NCI-H2171 treated with DMSO at 0.1 percent for 48 hours (cell line): Measurements from ENCODE around the gene TMEM185B.
"Not testable (repeated sequence)": the region's sequence is repeated elsewhere in the genome, so short reads cannot be mapped to it uniquely, and the experiment has no call there.

ENCODE experiments used
- DNase-seq: peaks from one replicate; lab custom pipeline; 2025; lab: John Stamatoyannopoulos, UW

Gene TMEM185B

GRCh38 chr2:120204945-120205670, 18.1 kb downstream of the TMEM185B start:
- DNase-seq = no peak

- DNase-seq = no peak
Measured at GRCh38 chr2:120204417-120204816, 18.8 kb downstream of the TMEM185B start.

- no peak for DNase-seq
Measured at GRCh38 chr2:120204022-120204405, 19.2 kb downstream of the TMEM185B start.

DNA sequence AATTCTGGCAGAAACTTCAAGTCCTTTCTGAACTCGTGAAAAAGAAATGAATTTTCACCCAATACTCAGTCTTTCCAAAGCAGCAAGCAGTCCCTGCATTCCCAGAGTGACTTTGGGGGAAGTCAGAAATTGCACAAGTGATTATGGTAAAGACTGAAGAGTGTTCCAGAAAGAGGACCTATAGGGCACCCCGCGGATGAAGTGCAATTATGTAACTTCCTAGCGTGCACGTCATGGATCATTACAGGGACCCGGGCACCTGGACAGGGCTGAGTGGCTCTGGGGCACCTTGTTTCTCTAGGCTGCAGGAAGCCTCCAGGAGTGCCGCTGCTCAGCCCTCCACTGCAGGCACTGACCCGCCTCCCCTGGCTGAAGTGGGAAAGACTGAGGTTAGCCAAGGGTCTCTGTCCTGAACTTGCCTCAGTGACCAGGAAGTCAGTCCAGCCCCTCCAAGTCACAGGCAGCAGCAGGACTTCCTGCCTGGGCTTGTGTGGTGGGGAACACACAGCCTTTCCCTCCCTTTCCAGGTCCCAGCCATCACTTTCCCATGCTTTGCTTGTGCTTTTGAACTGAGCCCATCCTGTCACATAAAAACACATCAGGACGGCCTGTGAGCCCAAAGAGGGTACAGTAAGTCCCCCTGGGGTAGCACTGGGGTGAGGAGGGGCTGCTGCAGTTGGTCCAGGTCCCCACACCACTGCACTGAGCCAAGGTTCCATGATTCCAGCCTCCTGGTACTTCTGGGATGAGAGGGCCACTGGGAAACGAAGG, 19.8 kb downstream of the TMEM185B start:
- no peak for DNase-seq

DNA sequence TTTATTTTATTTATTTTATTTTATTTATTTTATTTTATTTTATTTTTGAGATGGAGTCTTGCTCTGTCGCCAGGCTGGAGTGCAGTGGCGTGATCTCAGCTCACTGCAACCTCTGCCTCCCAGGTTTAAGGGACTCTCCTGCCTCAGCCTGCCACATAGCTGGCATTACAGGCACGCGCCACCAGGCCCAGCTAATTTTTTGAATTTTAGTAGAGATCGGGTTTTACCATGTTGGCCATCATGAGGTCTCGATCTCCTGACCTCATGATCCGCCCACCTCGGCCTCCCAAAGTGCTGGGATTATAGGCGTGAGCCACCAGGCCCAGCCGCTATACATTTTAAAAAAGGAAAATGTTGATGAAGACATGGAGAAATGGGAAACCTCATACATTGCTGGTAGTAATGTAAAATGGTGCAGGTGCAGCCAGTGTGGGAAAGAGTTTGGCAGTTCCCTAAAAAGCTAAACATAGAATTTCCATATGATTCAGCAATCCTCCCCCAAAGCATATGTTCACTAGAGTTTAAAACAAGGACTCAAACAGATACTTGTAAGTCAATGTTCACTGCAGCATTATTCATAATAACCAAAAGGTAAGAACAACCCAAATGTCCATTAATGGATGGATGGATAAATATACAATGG, 23.3 kb downstream of the TMEM185B start:
- DNase-seq = not testable (repeated sequence)

GRCh38 chr2:120195553-120195952, 27.6 kb downstream of the TMEM185B start:
- DNase-seq = no peak

GRCh38 chr2:120192280-120192679, 30.9 kb downstream of the TMEM185B start:
- DNase-seq = no peak

- no peak for DNase-seq
Measured at GRCh38 chr2:120189189-120189588, 34.0 kb downstream of the TMEM185B start.

GRCh38 chr2:120182019-120182560, 41.1 kb downstream of the TMEM185B start:
- no peak for DNase-seq

DNA sequence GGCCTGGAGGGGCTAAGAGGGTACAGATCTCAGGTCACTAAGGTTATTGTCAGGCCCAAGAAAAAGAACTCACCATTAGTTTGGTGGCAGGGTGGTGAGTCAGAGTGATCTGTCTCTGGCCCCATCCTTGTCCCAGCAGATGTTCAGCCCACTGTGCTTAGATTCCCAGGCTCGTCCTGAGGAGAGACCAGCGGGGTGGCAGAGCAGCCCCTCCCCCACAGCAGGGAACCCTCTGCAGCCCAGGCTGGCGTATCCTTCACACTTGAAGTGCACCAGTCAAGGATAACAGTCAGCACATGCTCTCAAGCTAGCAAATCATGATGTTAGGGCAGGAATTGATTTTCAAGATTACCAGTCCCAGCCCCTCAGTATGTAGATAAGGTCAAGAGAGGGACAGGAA, 43.1 kb downstream of the TMEM185B start:
- DNase-seq = no peak

DNA sequence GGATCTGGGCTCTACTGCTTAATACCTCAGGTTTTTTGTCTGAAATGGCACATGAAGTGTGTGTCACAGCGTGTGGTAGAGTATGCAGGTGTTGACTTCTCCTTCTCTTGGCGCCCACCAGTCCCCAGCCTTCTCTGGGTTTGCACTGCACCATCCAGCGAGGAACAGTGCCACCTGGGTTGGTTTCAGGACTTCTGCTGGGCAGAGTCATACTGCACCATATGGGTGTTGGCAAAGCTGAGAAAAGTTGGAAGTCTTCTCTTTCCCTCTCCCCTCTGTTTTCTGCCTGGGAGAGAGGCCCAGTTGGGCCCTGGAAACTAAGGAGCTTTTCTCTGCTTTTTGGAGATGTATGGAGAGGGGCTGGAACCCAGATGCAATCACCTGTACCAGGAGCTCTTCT, 43.8 kb downstream of the TMEM185B start:
- DNase-seq = no peak

GRCh38 chr2:120177973-120178372, 45.2 kb downstream of the TMEM185B start:
- DNase-seq = no peak

DNA sequence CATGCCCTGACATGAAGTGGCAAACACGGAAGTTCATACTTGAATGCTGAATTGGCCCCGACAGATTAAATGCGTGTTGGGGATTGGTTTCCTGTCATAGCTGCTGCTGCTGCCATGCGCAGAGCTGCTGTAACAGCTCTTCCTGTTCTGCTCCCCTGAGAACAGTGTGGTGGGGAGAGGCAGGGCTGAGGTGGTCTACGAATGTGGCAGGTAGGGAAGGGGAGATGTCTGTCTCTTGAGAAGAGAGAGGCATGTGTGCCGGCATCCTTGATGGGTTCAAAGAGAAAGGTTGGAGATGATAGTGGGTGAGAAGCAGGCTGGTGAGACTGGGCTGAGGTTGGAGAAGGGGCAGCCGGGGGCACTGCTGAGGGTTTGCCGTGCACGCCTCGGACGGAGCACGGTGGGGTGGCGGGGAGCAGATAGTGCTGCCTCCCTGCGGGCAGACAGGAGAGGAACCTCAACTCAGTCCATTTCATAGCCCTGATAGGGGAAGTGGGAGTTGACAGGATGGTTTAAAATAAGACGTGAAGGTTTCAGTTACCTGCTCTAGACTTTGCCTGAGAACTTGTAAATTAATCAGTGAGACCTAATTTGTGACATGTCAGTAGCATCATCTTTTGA, 46.1 kb downstream of the TMEM185B start:
- no peak for DNase-seq

- DNase-seq = no peak
Measured at GRCh38 chr2:120176526-120176925, 46.7 kb downstream of the TMEM185B start.

DNA sequence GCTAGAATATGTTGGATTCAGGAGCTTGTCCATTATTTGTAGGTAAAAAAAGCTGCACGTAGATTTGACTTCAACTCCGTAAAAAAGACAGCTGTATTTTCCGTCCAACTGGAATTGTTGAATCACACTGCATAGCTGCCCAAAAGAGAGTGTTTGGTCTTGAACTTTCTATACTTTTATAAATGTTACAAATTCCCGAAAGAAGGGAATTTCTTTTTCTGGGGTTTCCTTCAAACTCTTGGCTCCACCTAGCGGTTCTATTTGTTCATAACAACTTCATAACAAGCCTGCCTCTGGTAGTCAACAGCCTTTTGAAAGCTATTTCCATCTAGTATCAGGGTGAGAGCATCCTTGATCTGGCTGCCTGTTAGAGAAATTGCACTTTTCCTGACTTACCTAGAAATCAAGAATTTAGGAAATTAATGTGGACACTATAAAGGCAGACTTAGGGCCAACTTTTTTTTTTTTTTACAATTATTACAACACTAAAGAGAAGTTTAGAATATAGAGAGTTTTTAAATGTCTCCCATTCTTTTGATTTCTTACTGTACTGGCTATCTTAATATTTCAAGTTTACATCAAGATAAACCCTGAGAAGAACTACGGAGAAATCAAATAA, 48.1 kb downstream of the TMEM185B start:
- DNase-seq = peak; percentile 59
